Keratinocyte (primary cell): ENCODE measurements around the gene DYNLT1. TPM values are rescaled to one million over a fixed set of nuclear protein-coding genes. Genes with fewer than 3 reads are reported as not detected.

Experiments
- DNase-seq: peaks from one replicate; pipeline ENCODE4 v3.0.0-alpha.2; 2011; ENCODE audit warnings: low read depth, missing footprints, low spot score
- FAIRE-seq: peaks from 2 replicates; lab custom pipeline; 2011; peaks lifted over from hg19 to GRCh38; lab: Jason Lieb, UNC
- H2AFZ ChIP-seq: 2 replicates; pipeline ENCODE4 v1.6.0; 2012; ENCODE audit warnings: low read length, control low read depth, inconsistent platforms; ENCODE audit not compliant: control insufficient read depth
- H3K27ac ChIP-seq: 2 replicates; pipeline ENCODE4 v1.5.1; 2011; ENCODE audit warnings: low read length; ENCODE audit not compliant: control insufficient read depth, insufficient read depth
- H3K27me3 ChIP-seq: 3 replicates; pipeline ENCODE4 v1.6.0; 2011; ENCODE audit warnings: low read length; ENCODE audit not compliant: control insufficient read depth, insufficient read depth; ENCODE audit errors: extremely low read depth
- H3K36me3 ChIP-seq, 2 experiments: 2 replicates in 1 of 2; 3 replicates in 1 of 2; pipeline ENCODE4 v1.5.1; 2011; ENCODE audit warnings: low read length in 2 of 2, mild to moderate bottlenecking in 1 of 2; ENCODE audit not compliant: control insufficient read depth in 2 of 2, insufficient read depth in 2 of 2; ENCODE audit errors: extremely low read depth in 1 of 2
- H3K4me1 ChIP-seq: 3 replicates; pipeline ENCODE4 v1.5.1; 2011; ENCODE audit warnings: low read length; ENCODE audit not compliant: control insufficient read depth, insufficient read depth; ENCODE audit errors: extremely low read depth
- H3K4me2 ChIP-seq: 3 replicates; pipeline ENCODE4 v1.6.0; 2011; ENCODE audit warnings: low read depth, low read length; ENCODE audit not compliant: control insufficient read depth, insufficient read depth; ENCODE audit errors: extremely low read depth
- H3K4me3 ChIP-seq, 3 experiments: fragments of 200-600 bp in 1 of 3; sonication (generic) in 1 of 3; 2 replicates in 2 of 3; 3 replicates in 1 of 3; pipeline ENCODE4 v1.5.1; 2011 to 2016; ENCODE audit warnings: low read length in 3 of 3, mild to moderate bottlenecking in 3 of 3, control low read depth in 2 of 3, inconsistent platforms in 1 of 3, low read depth in 1 of 3, mixed read lengths in 1 of 3, mixed run types in 1 of 3, moderate library complexity in 1 of 3; ENCODE audit not compliant: control insufficient read depth in 2 of 3, insufficient read depth in 2 of 3; ENCODE audit errors: extremely low read depth in 1 of 3
- H3K79me2 ChIP-seq: 2 replicates; pipeline ENCODE4 v1.6.0; 2012; ENCODE audit warnings: low read length; ENCODE audit not compliant: control insufficient read depth, insufficient read depth
- H3K9ac ChIP-seq: 3 replicates; pipeline ENCODE4 v1.6.0; 2011; ENCODE audit warnings: low read length; ENCODE audit not compliant: control insufficient read depth, insufficient read depth; ENCODE audit errors: extremely low read depth
- H3K9me1 ChIP-seq: 3 replicates; pipeline ENCODE4 v1.6.0; 2011; ENCODE audit warnings: low read length; ENCODE audit not compliant: control insufficient read depth, insufficient read depth; ENCODE audit errors: extremely low read depth
- H3K9me3 ChIP-seq: 2 replicates; pipeline ENCODE4 v1.5.1; 2012; ENCODE audit warnings: low read depth, low read length; ENCODE audit not compliant: control insufficient read depth
- H4K20me1 ChIP-seq: 3 replicates; pipeline ENCODE4 v1.6.0; 2011; ENCODE audit warnings: low read length; ENCODE audit not compliant: control insufficient read depth, insufficient read depth; ENCODE audit errors: extremely low read depth
- EZH2 ChIP-seq: IDR thresholded peaks from one replicate; pipeline ENCODE4 v1.6.1; 2012; ENCODE audit warnings: inconsistent platforms, mild to moderate bottlenecking, low read length, moderate library complexity
- dilution Hi-C: fragments of 300-500 bp; cut with MboI; formaldehyde crosslinking; loops from one replicate; pipeline ENCODE4 v1.7.0; 2020; ENCODE audit warnings: low sequenced_read_pairs; ENCODE audit not compliant: extremely low pct_ligation_motif_present
- polyA minus RNA-seq, 3 experiments: library from RNA; depleted of rRNA, polyadenylated mRNA; stranded (reverse); fragments of >200 nt; gene quantifications; 1 replicate in 1 of 3; 2 replicates in 1 of 3; 3 replicates in 1 of 3; pipeline ENCODE4 v1.2.3, GENCODE V29; 2011
- polyA plus RNA-seq, 5 experiments: library from polyadenylated mRNA; depleted of rRNA in 3 of 5; stranded (reverse) in 3 of 5; stranded (forward) in 1 of 5; unstranded in 1 of 5; fragments of >200 nt; gene quantifications; 1 replicate in 1 of 5; 2 replicates in 3 of 5; 3 replicates in 1 of 5; pipeline versions ENCODE4 v1.2.1 to v1.2.3, GENCODE V29; 2011 to 2012; ENCODE audit warnings: missing spikeins in 2 of 5, low read depth in 1 of 5, low replicate concordance in 1 of 5
- TF ChIP-seq, protein P1 (sequence below), 3 experiments: IDR thresholded peaks in 1 of 3; conservative IDR thresholded peaks in 1 of 3; optimal IDR thresholded peaks in 1 of 3; 2 replicates in 2 of 3; 3 replicates in 1 of 3; pipeline versions ENCODE3 to v1.5.1; 2011; ENCODE audit warnings: low read length in 3 of 3, mild to moderate bottlenecking in 3 of 3, moderate library complexity in 2 of 3, control low read depth in 1 of 3, inconsistent platforms in 1 of 3; ENCODE audit not compliant: insufficient read depth in 2 of 3; ENCODE audit errors: extremely low read depth in 1 of 3

Gene DYNLT1
- polyA plus RNA-seq (234 to 366 TPM (median 354 TPM) in 3 replicates), polyA minus RNA-seq (125 to 166 TPM (median 156 TPM) in 3 replicates)
- 110 TPM for polyA plus RNA-seq (2011; ENCODE audit: low read depth)
- polyA plus RNA-seq (2011; cell fraction: cytosol; rRNA removed): 292 and 484 TPM in 2 replicates
- 155 and 183 TPM in 2 replicates for polyA plus RNA-seq (2011; cell fraction: nucleus; rRNA removed)
- 167 and 223 TPM in 2 replicates for polyA plus RNA-seq (2012; ENCODE audit: low replicate concordance)
- polyA minus RNA-seq (2011; cell fraction: cytosol; rRNA and poly(A)+ RNA removed): 78.5 TPM
- polyA minus RNA-seq (2011; cell fraction: nucleus; rRNA and poly(A)+ RNA removed): 18.9 and 29.7 TPM in 2 replicates

DNA sequence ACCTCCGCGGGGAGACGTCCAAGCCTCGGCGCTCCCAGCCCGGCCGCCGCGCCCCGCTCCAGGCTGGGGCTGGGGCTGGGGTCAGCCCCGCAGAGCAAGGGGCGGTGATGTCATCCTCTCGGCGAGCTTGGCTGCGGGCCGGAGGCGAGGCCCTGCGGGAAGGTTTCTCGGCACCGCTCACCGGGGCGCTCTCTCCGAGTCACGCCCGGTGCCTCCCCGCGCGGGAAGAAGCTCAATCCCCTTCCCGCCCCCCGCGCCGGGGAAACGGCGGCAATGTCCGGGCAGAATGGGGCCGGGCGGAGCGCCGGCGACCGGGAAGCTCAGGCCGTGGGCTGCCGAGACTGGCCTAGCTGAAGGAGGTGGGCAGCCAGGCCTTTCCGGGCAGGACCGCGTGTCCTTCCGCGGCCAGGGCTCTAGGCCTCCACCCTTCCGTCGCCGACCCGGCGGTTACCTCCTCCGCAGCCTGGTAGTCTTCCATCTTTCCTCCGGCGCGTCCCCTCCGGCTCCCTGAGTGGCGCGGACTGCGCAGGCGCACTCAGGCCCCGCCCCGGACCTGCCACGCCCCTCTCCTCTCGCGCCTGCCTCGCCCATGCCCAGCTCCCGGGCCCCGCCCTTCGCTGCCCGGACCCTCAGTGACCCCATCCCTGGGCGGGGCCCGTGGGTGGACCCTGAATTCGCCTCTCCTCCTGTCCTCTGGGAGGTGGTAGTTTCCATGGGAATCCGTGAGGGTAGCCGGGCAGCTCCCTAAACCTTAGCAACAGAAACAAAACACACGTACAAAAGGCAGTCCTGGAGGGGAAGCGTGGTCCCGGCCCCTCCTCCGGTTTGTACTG lies at the start of gene DYNLT1:
Gene DYNLT1 (minus strand): TSS at position 513 of the 833 bp plus-strand sequence. CDS start 35 bp downstream, at position 478.
- Histone ChIP-seq H2AFZ (peak within 1 kb of the TSS; percentile 85), H3K36me3 (peaks cover 6 to 8% of the 10 kb centered on the region in 2 experiments), H3K4me3 (peak within 1 kb of the TSS; percentile 67 to 78 (median 77)), H3K9me1 (no peaks in the 10 kb centered on the region), H3K4me1 (peaks cover 50% of the 10 kb centered on the region), H3K9me3 (no peaks in the 10 kb centered on the region), H3K4me2 (peak within 1 kb of the TSS; percentile 81), H3K27ac (peak within 1 kb of the TSS; percentile 90), H3K79me2 (peaks cover 42% of the 10 kb centered on the region), H4K20me1 (peaks cover 5% of the 10 kb centered on the region), H3K27me3 (no peaks in the 10 kb centered on the region), H3K9ac (peak within 1 kb of the TSS; percentile 96)
- dilution Hi-C loops: no loop called here
- TF ChIP-seq, protein P1, sequence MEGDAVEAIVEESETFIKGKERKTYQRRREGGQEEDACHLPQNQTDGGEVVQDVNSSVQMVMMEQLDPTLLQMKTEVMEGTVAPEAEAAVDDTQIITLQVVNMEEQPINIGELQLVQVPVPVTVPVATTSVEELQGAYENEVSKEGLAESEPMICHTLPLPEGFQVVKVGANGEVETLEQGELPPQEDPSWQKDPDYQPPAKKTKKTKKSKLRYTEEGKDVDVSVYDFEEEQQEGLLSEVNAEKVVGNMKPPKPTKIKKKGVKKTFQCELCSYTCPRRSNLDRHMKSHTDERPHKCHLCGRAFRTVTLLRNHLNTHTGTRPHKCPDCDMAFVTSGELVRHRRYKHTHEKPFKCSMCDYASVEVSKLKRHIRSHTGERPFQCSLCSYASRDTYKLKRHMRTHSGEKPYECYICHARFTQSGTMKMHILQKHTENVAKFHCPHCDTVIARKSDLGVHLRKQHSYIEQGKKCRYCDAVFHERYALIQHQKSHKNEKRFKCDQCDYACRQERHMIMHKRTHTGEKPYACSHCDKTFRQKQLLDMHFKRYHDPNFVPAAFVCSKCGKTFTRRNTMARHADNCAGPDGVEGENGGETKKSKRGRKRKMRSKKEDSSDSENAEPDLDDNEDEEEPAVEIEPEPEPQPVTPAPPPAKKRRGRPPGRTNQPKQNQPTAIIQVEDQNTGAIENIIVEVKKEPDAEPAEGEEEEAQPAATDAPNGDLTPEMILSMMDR (optimal IDR thresholded peaks at IDR 0.05 in 1 of 3, IDR thresholded peaks at IDR 0.05 in 1 of 3, conservative IDR thresholded peaks at IDR 0.05 in 1 of 3; ENCODE audit: extremely low read depth in 1 of 3, insufficient read depth in 2 of 3, low read length in 3 of 3): no peak
- no peak for TF ChIP-seq EZH2
- no peak for FAIRE-seq
- DNase-seq: peak; percentile 67

DNA sequence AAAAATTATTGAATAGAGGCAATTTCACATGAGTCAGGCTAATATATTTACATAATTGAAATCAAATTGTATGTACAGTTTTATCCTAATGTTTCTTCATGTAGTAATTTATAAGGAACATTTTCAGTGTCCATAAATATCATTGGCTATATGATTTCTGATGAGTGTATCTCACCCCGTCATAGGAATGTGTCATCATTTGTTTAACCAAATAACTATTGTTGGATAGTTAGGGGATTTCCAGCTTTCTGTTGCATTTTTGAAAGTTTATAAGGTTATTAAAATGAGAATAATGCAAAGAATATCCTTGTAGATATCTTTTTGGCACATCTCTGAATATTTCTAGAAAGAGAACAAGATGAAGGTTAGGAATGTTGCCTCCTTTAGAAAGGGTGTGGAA lies 44.3 kb upstream of the DYNLT1 start:
- Histone ChIP-seq H3K27ac (peak overlapping the region; percentile 44), H3K9me3 (no peaks in the 10 kb centered on the region), H3K4me1 (peaks cover 15% of the 10 kb centered on the region), H3K9me1 (no peaks in the 10 kb centered on the region), H3K36me3 (no peaks in the 10 kb centered on the region), H3K4me2 (no peak overlapping the region), H2AFZ (no peak overlapping the region), H3K79me2 (no peaks in the 10 kb centered on the region), H3K4me3 (no peak overlapping the region), H4K20me1 (no peaks in the 10 kb centered on the region), H3K9ac (no peak overlapping the region), H3K27me3 (no peaks in the 10 kb centered on the region)
- dilution Hi-C loops: no loop called here
- no peak for FAIRE-seq
- TF ChIP-seq, protein P1 (optimal IDR thresholded peaks at IDR 0.05 in 1 of 3, IDR thresholded peaks at IDR 0.05 in 1 of 3, conservative IDR thresholded peaks at IDR 0.05 in 1 of 3; ENCODE audit: extremely low read depth in 1 of 3, insufficient read depth in 2 of 3, low read length in 3 of 3): no peak
- TF ChIP-seq EZH2: no peak
- no peak for DNase-seq
